Fibroblast of villous mesenchyme (primary cell): Measurements from ENCODE around the gene GSDMA. TPM values are rescaled to one million over a fixed set of nuclear protein-coding genes. Genes with fewer than 3 reads are reported as not detected.
A peak's percentile ranks its signal among the peaks of the same experiment; 100 is the strongest.

ENCODE experiments used
- DNase-seq: peaks from one replicate; pipeline ENCODE4 v3.0.0-alpha.2; 2010; ENCODE audit warnings: low read depth
- H3K4me3 ChIP-seq: 2 replicates; pipeline ENCODE4 v1.5.1; 2011; ENCODE audit warnings: low read depth, mild to moderate bottlenecking, low read length
- CTCF ChIP-seq: IDR thresholded peaks from 2 replicates; pipeline ENCODE4 v1.5.1; 2012; ENCODE audit warnings: low read depth, mild to moderate bottlenecking, low read length; ENCODE audit not compliant: insufficient read depth
- total RNA-seq: library from RNA; depleted of rRNA; stranded (reverse); fragments of >200 nt; gene quantifications from 2 replicates; pipeline ENCODE4 v1.2.3, GENCODE V29; 2012

Gene GSDMA
- total RNA-seq, 1 donor = under 0.01 TPM

- DNase-seq = no peak
- H3K4me3 ChIP-seq = no peak overlapping the region
- no peak for TF ChIP-seq CTCF
Measured at GRCh38 chr17:39960524-39961041, 2.2 kb upstream of the GSDMA start.

GRCh38 chr17:39963829-39964228 is 1.0 kb downstream of the GSDMA start:
- H3K4me3 ChIP-seq = no peak overlapping the region
- no peak for TF ChIP-seq CTCF
- DNase-seq = no peak

- peak; percentile 20 for DNase-seq
- H3K4me3 ChIP-seq = no peak overlapping the region
- no peak for TF ChIP-seq CTCF
Measured at GRCh38 chr17:39965017-39965699, 2.4 kb downstream of the GSDMA start.

GRCh38 chr17:39966771-39967170 is 4.0 kb downstream of the GSDMA start:
- DNase-seq = no peak
- no peak for TF ChIP-seq CTCF

GRCh38 chr17:39968761-39969160 is 6.0 kb downstream of the GSDMA start:
- no peak for TF ChIP-seq CTCF
- DNase-seq = no peak
- H3K4me3 ChIP-seq = no peak overlapping the region

More at GRCh38 chr17:39966771-39967170, 4.0 kb downstream of the GSDMA start:
- no peak overlapping the region for H3K4me3 ChIP-seq

- TF ChIP-seq CTCF = no peak
- H3K4me3 ChIP-seq = no peak overlapping the region
- DNase-seq = no peak
Measured at GRCh38 chr17:39969375-39969774, 6.6 kb downstream of the GSDMA start.
